GM18499 (cell line): ENCODE results near the gene COL6A5.
"Not testable (repeated sequence)": the region's sequence is repeated elsewhere in the genome, so short reads cannot be mapped to it uniquely, and the experiment has no call there.

ENCODE experiments used
- ATAC-seq: cut with Tn5 transposase; IDR thresholded peaks from one replicate; pipeline ENCODE4 v1.9.1; 2021; ENCODE audit warnings: moderate number of reproducible peaks; ENCODE audit not compliant: insufficient read depth, unreplicated experiment

Gene COL6A5

DNA sequence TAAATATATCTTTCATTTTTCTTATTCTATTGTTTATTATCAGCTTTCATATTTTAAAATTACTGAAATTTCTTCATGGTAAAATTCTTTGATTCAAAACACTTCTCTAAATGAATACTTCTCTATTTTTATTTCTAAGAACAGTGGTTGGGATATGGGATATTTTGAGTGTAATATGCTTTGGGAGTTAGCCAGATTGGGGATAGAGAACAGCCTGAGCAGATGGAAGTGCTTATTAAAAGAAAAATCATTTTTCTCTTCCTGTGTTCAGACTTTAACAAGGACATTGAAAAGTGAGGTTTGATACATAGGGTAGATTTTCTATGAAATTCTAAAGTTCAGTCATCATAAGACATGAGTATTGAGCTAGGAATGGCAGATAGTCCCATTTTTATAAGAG lies 84.8 kb downstream of the COL6A5 start:
- ATAC-seq, result no peak

DNA sequence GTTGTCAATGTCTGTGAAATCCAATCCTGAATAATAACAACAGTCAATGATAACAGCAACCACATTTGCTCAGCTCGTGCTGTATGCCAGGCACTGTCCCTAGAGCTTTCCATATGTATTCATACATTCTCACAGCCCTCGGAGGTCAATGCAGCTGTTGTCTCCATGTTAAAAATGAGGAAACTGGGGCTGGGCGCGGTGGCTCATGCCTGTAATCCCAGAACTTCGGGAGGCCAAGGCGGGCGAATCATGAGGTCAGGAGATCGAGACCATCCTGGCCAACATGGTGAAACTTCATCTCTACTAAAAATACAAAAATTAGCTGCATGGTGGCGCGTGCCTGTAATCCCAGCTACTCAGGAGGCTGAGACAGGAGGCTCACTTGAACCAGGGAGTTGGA lies 86.6 kb downstream of the COL6A5 start:
- ATAC-seq, result not testable (repeated sequence)

DNA sequence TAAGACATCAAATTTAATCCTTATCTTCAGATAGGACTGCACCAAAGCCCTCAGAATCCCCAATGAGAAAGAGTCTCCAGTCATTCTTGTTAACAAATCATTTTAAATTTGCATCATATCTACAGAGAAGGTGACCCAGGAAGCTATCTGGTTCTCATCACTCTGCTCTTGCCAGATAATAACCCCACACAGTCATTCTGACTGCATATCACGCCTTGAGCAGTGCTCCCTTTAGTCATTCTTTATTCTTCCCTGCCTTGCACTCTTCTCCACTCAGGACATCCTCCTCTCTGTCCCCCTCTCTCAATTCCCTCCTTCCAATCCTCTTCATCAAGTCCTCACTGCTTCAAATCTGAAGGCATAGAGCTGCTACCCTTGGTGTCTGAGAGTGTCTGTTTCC lies 87.8 kb downstream of the COL6A5 start:
- ATAC-seq, result no peak

DNA sequence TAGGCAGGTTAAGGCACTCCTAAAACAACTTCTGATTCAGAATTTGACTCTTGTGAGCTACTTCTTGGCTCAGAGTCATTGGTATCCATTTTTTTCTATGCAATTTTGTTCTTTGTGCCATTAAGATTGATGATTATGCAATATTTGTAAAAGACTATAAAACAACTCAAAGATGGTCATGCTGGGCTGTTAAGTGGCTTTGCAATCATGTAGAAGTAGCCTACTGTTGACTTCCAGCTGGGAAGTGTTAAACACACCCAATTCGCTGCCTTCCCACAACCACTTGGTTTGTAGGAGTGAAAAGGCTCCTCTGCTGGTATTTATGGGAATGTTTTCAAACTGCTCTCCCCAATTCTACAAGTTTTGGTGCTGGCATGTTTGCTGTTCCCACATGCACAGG lies 96.8 kb downstream of the COL6A5 start:
- ATAC-seq, result no peak

DNA sequence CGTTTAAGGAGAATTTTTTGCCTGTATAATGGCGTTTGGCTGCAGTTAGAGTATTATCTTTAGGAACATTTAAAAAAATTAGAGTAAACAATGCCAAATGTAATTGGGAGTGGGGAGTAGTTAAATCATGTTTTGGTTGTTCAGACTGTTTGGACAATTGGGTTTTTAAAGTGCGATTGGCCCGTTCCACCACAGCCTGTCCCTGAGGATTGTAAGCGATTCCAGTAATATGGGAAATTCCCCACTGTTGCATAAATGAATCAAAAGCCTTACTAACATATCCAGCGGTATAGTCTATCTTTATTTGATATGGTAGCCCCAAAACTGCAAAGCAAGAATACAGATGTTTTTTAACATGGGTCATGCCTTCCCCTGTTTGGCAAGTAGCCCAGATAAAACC lies 101.4 kb downstream of the COL6A5 start:
- ATAC-seq, result not testable (repeated sequence)

DNA sequence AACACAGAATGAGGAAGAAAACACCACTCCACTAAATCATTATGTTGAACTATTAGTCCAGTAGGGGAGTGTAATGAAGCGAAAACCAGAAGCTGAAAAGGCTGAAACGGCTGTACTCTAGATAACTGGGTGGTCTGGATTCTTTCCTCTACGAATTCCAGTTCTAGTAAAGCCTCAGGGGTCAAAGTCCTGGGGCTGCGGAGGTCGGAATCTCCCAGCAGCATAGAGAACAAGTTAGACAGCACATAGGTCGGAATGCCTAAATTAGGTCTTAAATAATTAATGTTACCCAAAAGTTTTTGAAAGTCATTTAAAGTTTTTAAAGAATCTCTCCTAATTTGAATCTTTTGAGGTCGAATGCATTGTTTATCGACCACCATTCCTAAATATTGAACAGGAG lies 102.7 kb downstream of the COL6A5 start:
- ATAC-seq, result not testable (repeated sequence)

DNA sequence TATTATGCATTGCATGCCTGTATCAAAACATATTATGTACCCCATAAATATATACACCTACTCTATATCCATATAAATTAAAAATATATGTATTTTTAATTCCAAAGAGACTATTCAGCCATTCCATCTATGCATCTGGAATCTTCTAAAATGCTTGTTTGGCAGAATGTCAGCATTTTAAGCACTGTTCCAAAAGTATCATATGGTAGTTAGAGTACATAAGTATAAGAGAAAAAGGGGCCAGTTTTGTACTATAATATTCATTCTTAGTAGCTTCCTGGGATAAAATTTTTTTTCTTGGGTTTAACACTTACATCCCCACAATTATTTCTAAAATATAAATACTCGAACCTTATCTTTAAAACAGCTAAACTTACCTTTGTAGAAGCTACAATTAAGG lies 111.1 kb downstream of the COL6A5 start:
- ATAC-seq, result no peak

DNA sequence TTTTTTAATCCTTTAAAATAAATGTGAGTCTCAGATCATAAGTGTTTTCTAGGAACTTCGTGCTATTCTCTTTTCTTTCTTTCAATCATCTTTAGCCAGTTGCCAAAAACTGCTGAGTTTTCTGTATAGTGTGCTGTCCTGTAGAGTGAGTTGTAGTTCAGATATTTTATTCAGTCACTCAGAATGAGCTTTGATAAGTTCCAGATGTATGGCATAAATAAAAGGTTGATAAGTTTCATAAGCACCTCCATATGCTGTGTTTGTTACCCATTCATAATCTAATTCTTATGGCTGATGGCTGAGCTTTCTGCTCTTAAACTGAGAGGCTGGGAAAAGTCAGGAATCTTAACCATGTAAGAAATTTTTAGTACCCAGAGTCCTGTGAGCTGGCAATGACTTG lies 112.2 kb downstream of the COL6A5 start:
- ATAC-seq, result no peak

DNA sequence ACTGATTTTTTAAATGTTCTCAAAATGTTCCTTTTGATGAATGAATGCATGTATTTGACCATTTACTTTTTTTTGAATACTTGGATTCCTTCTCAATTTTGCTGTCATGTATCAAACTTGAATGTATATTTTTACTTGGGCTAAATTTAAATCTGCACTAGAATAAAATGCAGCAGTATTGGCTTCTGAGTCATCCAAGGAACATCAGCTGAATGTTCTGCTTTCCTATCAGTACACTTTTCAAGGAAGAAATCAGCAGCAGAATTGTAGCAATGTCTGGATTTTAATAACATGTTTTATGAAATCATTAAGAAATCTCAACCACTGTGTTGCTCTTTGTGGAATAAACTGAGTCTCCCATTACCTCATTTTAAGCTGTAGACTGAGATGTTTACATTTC lies 114.5 kb downstream of the COL6A5 start:
- ATAC-seq, result no peak

DNA sequence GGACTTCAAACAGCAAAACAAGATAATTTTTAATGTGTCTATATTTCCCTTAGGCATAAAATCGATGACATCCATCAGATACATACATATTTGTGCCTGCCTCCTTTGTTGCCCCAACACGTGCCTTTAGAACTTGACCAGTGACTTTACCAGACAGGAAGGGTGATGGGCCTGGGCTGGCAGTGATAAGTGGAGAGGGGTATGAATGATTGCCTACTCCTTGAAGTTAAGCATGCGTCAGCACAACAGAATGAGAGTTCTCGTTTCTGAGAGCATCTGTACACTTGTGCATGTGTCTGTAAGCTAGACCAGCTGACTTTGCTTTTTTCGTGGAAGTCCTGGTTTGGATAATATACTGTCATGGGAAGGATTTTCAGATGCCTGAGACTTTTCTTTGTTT lies 116.6 kb downstream of the COL6A5 start:
- ATAC-seq, result no peak

DNA sequence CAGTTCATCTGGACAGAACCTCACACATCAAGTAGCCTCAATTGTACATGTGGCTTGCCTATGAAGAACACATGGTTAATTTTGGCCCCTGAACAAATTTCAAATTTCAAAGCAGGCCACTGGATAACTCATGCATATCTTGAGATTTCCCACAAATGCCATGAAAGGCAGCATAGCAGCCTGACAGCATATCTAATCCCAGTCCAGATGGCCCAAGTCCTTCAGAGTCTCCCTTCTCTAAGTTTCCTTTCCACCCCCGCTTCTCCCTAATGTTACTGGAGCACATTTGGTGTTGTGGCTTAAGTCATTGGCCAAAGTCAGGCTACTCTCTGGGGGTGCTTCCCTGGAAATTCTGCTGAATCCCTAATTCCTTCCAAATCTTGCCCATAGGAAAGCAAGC lies 117.7 kb downstream of the COL6A5 start:
- no peak for ATAC-seq

DNA sequence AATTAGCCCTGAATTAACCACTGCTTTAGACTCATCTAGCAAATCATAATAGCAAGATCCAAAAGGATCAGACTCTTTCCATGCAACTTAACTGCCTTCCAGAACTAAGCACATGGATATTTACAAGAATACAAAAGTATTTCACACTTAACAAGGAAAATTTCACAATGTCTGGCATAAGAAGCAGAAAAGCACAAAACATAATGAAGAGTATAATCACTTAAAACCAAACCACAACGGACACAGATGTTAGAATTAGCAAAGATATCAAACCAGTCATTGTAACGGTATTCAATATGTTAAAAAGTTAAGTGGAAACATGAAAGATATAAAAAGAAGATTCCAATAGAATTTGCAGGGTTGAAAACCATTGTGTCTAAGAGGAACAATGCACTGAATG lies 120.0 kb downstream of the COL6A5 start:
- no peak for ATAC-seq

DNA sequence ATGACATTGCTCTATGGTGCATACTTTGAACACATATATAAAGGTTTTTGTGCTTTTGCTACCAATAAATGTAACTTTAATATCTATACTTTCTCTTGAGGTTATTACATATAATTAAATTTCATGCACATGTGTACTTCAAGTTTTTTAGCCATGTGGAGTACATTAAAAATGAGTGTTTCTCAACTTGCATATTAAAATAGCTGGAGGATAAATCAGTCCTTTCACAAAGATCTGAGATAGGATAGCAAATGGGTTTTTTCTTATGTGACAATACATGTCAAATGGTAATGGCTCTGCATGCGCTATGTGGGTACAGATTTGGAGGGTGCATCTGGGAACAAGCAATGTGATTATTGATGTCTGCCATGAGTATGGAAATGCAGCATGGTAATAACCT lies 122.8 kb downstream of the COL6A5 start:
- no peak for ATAC-seq

DNA sequence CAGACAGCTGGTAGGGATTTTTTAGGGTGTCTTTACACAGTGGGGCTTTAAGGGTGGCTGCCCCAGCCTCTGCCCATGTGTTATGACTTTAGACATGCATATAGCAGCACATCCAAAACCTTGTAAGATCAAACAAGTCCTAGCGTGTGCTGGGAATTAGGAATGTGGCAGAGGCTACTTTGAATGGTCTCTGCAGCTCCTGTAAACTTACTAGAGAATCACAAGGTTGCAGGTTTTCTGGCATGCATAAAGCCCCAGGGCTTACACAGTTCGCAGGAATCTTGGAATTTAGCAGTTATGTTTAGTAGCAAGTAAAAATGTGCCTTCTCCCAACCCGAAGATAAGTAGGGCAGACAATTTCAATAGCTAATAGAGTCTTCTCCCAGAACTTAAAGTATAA lies 124.7 kb downstream of the COL6A5 start:
- no peak for ATAC-seq

DNA sequence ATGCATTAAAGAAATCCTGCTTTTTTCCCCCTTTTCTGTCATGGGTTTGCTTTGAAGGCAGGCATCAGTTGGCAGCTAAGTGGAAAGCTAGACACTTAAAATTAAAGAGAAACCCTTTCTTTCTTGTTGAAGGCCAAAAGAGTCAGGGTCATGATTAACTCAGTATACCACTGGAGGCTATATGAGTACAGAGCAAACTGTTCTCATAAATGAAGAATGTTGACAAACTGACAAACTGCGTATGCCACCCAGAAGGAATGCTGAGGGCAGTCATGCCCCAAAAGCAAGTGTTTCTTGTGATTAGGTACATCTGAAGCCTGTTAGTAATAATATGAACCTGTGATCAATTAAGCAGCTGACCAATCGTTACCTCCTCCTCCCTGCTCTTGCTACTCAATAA lies 127.9 kb downstream of the COL6A5 start:
- ATAC-seq, result no peak

DNA sequence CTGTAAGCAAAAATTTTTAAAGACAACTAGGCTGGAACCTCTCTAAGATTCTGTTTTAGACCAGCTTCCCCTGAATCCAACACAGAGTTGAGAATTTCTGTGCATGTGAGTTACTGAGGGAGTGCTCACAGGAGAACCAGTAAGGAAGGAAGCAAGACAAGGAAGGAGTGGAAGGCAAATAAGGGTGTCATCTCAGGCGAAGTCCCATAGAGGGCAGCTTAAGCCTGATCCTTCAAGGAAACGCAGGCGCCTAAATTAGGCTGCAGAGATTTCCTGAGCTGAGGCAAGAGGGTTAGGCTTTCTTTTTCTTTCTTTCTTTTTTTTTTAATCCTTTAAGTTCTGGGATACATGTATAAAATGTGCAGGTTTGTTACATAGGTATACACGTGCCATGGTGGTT lies 135.3 kb downstream of the COL6A5 start:
- ATAC-seq, result no peak

DNA sequence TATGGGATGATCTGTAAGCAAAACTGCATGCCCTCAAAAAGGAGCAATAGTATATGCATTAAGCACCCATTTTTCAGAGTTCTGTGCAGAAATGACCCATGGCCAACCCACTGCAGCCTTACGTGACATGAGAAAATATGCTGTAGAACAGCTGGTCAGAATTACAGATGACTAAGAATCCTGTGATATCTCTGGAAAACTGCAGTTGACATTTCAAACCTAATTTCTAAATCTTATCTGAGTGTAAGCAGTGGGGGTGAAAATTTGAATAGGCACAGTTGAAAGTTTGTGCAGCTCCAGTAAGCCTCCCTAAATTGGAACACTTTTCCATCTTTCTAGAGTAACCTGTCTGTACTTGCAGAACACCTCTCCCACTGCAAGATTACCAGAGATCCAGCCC lies 142.8 kb downstream of the COL6A5 start:
- ATAC-seq, result no peak

DNA sequence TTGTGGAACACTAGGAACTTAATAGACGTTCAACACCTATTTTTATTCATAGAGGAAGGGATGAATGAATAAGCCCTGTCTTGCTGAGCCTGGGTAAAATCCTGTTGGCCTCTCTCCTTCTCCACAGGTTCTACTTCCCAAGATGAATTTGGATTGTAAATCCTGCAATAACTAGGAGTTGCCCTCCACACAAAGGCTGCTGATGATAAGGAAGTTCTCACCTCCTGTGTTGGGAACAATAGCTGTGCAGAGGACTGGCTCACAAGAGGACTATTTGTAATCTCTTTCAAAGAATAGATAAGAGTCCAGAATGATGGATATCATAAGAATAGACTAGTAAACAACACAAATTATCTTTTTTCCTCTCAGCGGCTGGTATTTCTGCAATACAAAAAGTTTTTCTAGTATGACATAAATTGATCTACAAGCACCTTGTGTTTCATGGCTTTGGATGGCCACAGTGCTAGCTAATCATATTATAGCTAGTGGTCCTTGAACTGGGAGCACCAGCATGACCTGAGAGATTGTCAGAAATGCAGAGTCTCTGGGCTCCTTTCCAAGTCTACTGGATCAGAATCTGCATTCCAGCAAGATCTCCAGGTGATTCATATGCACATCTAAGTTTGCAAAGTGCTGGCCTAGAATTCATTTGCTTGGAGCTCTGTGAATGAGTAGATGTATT lies 143.4 kb downstream of the COL6A5 start:
- ATAC-seq, result no peak

DNA sequence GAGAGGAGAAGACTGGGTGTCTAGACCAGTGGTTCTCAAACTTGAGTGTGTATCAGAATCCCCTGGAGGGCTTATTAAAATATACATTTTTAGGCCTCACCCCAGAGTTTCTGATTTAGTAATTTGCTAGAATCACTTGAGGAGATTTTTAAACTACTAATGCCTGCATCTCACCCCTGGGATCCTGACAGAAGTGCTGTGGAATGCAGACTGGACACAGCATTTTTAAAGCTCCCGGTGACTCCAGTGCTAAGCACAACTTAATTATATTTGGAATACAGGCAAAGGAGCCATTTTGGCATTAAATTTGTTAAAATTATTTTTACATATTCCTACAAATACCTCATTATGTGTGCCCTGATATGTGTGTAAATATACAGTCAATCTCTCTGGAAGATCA lies 144.8 kb downstream of the COL6A5 start:
- no peak for ATAC-seq

DNA sequence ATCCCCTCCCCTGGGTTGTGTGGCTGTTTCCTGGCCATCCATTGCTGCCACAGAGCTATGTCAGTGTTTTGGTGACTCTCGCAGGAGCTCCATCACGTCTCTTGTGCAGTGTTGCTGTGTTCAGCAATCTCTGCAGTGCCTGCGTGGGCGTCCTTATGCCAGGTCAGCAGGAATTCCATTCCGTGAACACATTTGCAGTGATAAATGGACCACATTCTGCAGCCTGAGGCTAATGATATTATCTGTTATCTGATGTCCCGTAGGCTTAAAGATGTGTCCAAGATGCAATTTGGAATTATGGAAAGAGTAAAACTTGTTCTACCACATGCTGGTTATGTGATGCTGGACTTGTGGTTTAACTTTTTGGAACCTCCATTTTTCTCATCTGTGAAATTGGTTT lies 146.0 kb downstream of the COL6A5 start:
- ATAC-seq, result no peak

DNA sequence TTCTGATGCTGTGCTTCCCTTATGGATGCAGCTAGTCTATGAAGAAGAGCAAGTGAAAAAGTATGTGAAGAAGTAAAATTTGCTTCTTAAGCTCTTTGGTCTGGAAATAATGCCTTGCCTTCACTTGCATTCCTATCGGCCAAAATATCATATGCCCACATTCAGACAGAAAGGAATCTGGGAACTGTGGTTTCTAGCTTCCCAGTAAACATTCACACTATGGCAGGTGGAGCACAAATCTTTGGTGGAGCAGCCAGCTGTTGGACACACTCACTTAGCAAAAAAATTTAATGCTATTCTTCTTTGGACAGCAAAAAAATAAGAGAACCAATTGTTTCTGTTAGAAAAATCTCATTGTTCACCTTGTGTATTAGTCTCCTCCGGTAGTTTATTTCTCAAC lies 159.2 kb downstream of the COL6A5 start:
- ATAC-seq, result no peak

DNA sequence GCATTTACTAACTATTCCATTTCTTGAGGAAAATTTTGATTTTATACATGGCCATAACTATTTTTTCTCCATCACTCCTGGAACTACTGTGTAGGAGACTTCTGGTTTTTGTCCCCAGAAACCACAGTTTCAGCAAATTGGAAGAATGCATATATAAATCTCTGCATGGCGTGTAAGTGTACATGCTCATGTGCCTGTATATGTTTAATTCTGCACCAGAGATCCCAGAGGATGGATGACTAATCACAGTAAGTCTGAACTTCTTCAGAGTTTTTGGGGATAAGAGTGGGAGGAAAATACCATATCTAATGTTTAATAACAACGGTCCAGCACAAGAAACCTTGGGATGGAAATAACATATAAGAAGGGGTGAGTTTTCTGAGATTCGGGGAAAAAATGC lies 160.6 kb downstream of the COL6A5 start:
- no peak for ATAC-seq

DNA sequence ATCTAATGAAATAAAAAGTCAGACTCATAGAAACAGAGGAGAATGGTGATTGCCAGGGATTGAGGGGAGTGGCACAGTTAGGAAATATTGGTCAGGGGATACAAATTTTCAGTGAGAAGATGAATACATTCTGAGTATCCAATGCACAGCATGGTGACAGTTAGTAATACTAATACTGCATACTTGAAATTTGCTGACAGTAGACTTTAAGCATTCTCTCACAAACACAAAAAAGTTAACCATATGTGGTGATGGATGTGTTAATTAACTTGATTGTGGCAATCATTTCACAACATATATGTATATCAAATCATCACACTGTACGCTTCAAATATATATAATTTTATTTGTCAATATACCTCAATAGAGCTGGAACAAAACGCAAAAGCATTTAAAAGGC lies 162.3 kb downstream of the COL6A5 start:
- no peak for ATAC-seq
